Liver (tissue), 9 donors: Measurements from ENCODE around the gene FYB1. TPM values are rescaled to one million over a fixed set of nuclear protein-coding genes. Genes with fewer than 3 reads are reported as not detected.

ENCODE experiments used
- DNase-seq: peaks from one replicate; pipeline ENCODE4 v3.0.0-alpha.2; 2017; ENCODE audit warnings: low spot score
- H3K27ac ChIP-seq, 2 donors: one replicate each; pipeline ENCODE4 v1.7.0; 2013; ENCODE audit warnings: inconsistent platforms in 2 of 2, low read length in 2 of 2, control low read depth in 1 of 2, low read depth in 1 of 2, mild to moderate bottlenecking in 1 of 2
- H3K27me3 ChIP-seq, 4 donors: one replicate each; pipeline versions ENCODE4 v1.6.1 to v1.7.0; 2013; ENCODE audit warnings: low read length in 3 of 4, inconsistent platforms in 1 of 4, mild to moderate bottlenecking in 1 of 4, moderate library complexity in 1 of 4; ENCODE audit not compliant: control insufficient read depth in 4 of 4, insufficient read depth in 4 of 4
- H3K36me3 ChIP-seq, 4 donors: one replicate each; pipeline versions ENCODE4 v1.6.1 to v1.7.0; 2013; ENCODE audit warnings: low read length in 3 of 4, mild to moderate bottlenecking in 3 of 4, low read depth in 1 of 4, moderate library complexity in 1 of 4; ENCODE audit not compliant: control insufficient read depth in 4 of 4, insufficient read depth in 3 of 4
- H3K4me1 ChIP-seq, 4 donors: one replicate each; pipeline versions ENCODE4 v1.6.1 to v1.7.0; 2013; ENCODE audit warnings: low read length in 3 of 4, mild to moderate bottlenecking in 3 of 4, moderate library complexity in 1 of 4; ENCODE audit not compliant: control insufficient read depth in 4 of 4, insufficient read depth in 4 of 4
- H3K4me3 ChIP-seq, 3 donors: one replicate each; pipeline versions ENCODE4 v1.6.1 to v1.7.0; 2013; ENCODE audit warnings: low read length in 3 of 3, control low read depth in 1 of 3, low read depth in 1 of 3, mild to moderate bottlenecking in 1 of 3
- H3K9ac ChIP-seq, 2 donors: one replicate each; pipeline ENCODE4 v1.7.0; 2013; ENCODE audit warnings: low read length in 2 of 2, mild to moderate bottlenecking in 2 of 2, moderate library complexity in 2 of 2, control low read depth in 1 of 2, low read depth in 1 of 2
- H3K9me3 ChIP-seq, 4 donors: one replicate each; pipeline versions ENCODE4 v1.6.1 to v1.7.0; 2013; ENCODE audit warnings: low read length in 3 of 4; ENCODE audit not compliant: control insufficient read depth in 4 of 4
- FOXA1 ChIP-seq: IDR thresholded peaks from 2 replicates; pipeline ENCODE4 v1.6.1; 2016; ENCODE audit warnings: antibody characterized with exemption
- FOXA2 ChIP-seq: IDR thresholded peaks from 2 replicates; pipeline ENCODE4 v1.6.1; 2016; ENCODE audit warnings: antibody characterized with exemption
- HNF4A ChIP-seq, 2 donors: conservative IDR thresholded peaks; 2 replicates each; pipeline ENCODE4 v1.6.1; 2016; ENCODE audit warnings: antibody characterized with exemption in 2 of 2, mild to moderate bottlenecking in 2 of 2
- HNF4G ChIP-seq: IDR thresholded peaks from 2 replicates; pipeline ENCODE4 v1.6.1; 2016; ENCODE audit warnings: antibody characterized with exemption
- JUND ChIP-seq, 2 donors: IDR thresholded peaks; 2 replicates each; pipeline ENCODE4 v1.6.1; 2016; ENCODE audit warnings: antibody characterized with exemption in 2 of 2
- NR2F2 ChIP-seq: IDR thresholded peaks from 2 replicates; pipeline ENCODE4 v1.6.1; 2016; ENCODE audit warnings: antibody characterized with exemption
- RAD21 ChIP-seq, 2 donors: IDR thresholded peaks; 2 replicates each; pipeline ENCODE4 v1.6.1; 2016; ENCODE audit warnings: antibody characterized with exemption in 2 of 2, mild to moderate bottlenecking in 2 of 2
- TAF1 ChIP-seq: conservative IDR thresholded peaks from 2 replicates; pipeline ENCODE4 v1.6.1; 2016; ENCODE audit warnings: antibody characterized with exemption, mild to moderate bottlenecking
- YY1 ChIP-seq: IDR thresholded peaks from 2 replicates; pipeline ENCODE4 v1.6.1; 2016; ENCODE audit warnings: antibody characterized with exemption, mild to moderate bottlenecking
- ZBTB33 ChIP-seq: IDR thresholded peaks from 2 replicates; pipeline ENCODE4 v1.6.1; 2016; ENCODE audit warnings: antibody characterized with exemption
- WGBS: extraction: QIAGEN DNeasy Blood & Tissue Kit; methylation state at CpG from one replicate; pipeline ENCODE4 v1.1.7; 2013; 5-methylcytosine and 5-hydroxymethylcytosine counted together
- polyA plus RNA-seq, 2 donors: library from polyadenylated mRNA; stranded (reverse) in 1 of 2; unstranded in 1 of 2; fragments of 200-250 nt in 1 of 2; fragments of >200 nt in 1 of 2; fragmentation: Nextera tagmentation in 1 of 2; extraction: Ambion mirVana in 1 of 2; gene quantifications; one replicate each; pipeline versions ENCODE4 v1.2.1 to v1.2.3, GENCODE V29; 2013 to 2015
- total RNA-seq, 2 donors: library from RNA; depleted of rRNA; stranded (reverse); fragments of >200 nt; gene quantifications; one replicate each; pipeline ENCODE4 v1.2.3, GENCODE V29; 2014
- TF ChIP-seq, protein P1 (sequence below): fragments of 150-350 bp; IDR thresholded peaks from 2 replicates; pipeline ENCODE4 v1.5.1; 2017; ENCODE audit warnings: improper control_type of control experiment, low read depth, low read length; ENCODE audit not compliant: missing input control
- TF ChIP-seq, protein P2 (sequence below): IDR thresholded peaks from 2 replicates; pipeline ENCODE4 v1.6.1; 2016; ENCODE audit warnings: antibody characterized with exemption
- TF ChIP-seq, protein P3 (sequence below): IDR thresholded peaks from 2 replicates; pipeline ENCODE4 v1.6.1; 2016; ENCODE audit warnings: antibody characterized with exemption, mild to moderate bottlenecking
- donor health status: healthy.
- donor health status: healthy.
- donor health status: healthy.
- donor health status: healthy.
- donor health status: healthy.

The FYB1 gene
- total and polyA plus RNA-seq, 4 donors, result 2.3 to 14.6 (median 6.9) TPM

DNA sequence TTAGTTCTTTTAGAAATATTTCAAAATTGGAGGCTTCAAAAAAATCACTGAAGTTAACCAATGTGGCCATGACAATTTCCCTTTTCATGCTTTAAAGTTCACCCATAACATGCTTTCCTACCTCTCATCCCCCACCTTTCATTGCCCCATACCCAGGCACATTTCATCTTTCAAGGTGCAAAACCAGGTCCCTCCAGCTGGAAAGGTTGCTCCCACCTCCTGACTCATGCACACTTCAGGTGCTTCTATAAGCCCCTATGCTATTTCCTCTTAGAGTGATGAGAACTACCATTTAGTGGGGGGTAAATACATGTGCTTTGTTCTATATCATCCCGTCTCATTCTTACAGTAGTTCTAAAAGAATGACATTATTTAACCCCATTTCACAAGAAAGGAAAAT, 15.4 kb downstream of the FYB1 start (continued):
- TF ChIP-seq, protein P1, sequence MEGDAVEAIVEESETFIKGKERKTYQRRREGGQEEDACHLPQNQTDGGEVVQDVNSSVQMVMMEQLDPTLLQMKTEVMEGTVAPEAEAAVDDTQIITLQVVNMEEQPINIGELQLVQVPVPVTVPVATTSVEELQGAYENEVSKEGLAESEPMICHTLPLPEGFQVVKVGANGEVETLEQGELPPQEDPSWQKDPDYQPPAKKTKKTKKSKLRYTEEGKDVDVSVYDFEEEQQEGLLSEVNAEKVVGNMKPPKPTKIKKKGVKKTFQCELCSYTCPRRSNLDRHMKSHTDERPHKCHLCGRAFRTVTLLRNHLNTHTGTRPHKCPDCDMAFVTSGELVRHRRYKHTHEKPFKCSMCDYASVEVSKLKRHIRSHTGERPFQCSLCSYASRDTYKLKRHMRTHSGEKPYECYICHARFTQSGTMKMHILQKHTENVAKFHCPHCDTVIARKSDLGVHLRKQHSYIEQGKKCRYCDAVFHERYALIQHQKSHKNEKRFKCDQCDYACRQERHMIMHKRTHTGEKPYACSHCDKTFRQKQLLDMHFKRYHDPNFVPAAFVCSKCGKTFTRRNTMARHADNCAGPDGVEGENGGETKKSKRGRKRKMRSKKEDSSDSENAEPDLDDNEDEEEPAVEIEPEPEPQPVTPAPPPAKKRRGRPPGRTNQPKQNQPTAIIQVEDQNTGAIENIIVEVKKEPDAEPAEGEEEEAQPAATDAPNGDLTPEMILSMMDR, result no peak
- TF ChIP-seq RAD21 (IDR thresholded peaks at IDR 0.05), result no peak
- TF ChIP-seq, protein P2, sequence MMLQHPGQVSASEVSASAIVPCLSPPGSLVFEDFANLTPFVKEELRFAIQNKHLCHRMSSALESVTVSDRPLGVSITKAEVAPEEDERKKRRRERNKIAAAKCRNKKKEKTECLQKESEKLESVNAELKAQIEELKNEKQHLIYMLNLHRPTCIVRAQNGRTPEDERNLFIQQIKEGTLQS, result no peak

DNA sequence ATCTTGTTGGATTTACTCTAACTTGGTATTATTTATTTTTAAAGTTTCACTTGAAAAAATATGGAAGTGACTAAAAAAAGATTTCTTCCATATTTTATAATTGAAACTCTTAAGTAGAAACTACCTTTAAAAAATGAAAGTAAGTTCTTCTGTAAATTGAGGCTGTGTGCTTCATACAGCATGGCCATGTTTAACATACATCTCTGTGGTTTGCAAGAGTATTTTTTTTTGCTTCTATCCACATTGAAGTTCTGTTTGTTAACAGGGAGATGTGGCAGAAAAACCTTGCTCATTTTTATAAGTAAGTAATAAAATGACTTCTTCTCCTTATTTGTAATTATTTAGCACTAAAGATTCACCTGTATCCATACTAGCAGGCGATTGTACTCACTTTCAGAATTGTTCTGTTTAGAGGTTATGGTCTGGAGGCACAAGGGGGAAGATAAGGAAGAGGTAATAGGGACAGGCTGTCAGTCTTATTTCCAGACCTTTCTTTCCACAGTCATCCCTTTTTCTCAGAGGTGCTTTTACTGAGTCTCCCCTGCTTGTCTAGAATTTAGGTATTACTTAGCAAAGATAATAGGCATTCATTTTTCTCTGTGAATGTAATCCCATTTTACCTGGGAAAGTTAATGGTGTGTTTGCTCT, 16.0 kb downstream of the FYB1 start:
- Histone ChIP-seq H3K4me1 (no peaks in the 10 kb centered on the region), H3K36me3 (no peaks in the 10 kb centered on the region), H3K9ac (peak overlapping the region in 1 of 2 donors; percentile 37), H3K27ac (peak overlapping the region in 1 of 2 donors; percentile 51), H3K9me3 (no peaks in the 10 kb centered on the region), H3K4me3 (no peak overlapping the region), H3K27me3 (no peaks in the 10 kb centered on the region)
- DNase-seq, result no peak
- 81% methylated on average over 1 of the region's 1 CpG for WGBS
- TF ChIP-seq ZBTB33 (no peak), HNF4A (conservative IDR thresholded peaks at IDR 0.05) (no peak), TAF1 (no peak), JUND (IDR thresholded peaks at IDR 0.05) (no peak), RAD21 (IDR thresholded peaks at IDR 0.05) (no peak), FOXA1 (no peak), NR2F2 (no peak), FOXA2 (no peak), HNF4G (no peak), YY1 (no peak)
- TF ChIP-seq, protein P1, result no peak
- TF ChIP-seq, protein P3, sequence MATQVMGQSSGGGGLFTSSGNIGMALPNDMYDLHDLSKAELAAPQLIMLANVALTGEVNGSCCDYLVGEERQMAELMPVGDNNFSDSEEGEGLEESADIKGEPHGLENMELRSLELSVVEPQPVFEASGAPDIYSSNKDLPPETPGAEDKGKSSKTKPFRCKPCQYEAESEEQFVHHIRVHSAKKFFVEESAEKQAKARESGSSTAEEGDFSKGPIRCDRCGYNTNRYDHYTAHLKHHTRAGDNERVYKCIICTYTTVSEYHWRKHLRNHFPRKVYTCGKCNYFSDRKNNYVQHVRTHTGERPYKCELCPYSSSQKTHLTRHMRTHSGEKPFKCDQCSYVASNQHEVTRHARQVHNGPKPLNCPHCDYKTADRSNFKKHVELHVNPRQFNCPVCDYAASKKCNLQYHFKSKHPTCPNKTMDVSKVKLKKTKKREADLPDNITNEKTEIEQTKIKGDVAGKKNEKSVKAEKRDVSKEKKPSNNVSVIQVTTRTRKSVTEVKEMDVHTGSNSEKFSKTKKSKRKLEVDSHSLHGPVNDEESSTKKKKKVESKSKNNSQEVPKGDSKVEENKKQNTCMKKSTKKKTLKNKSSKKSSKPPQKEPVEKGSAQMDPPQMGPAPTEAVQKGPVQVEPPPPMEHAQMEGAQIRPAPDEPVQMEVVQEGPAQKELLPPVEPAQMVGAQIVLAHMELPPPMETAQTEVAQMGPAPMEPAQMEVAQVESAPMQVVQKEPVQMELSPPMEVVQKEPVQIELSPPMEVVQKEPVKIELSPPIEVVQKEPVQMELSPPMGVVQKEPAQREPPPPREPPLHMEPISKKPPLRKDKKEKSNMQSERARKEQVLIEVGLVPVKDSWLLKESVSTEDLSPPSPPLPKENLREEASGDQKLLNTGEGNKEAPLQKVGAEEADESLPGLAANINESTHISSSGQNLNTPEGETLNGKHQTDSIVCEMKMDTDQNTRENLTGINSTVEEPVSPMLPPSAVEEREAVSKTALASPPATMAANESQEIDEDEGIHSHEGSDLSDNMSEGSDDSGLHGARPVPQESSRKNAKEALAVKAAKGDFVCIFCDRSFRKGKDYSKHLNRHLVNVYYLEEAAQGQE, result no peak
- TF ChIP-seq, protein P2, result no peak
